Smooth muscle cell of the brain vasculature (primary cell): ENCODE results near the gene MAST3.

ENCODE experiments used
- DNase-seq: peaks from one replicate; pipeline ENCODE4 v3.0.0-alpha.2; 2012; ENCODE audit warnings: low read depth, low spot score

The MAST3 gene

GRCh38 chr19:18112989-18113478 lies 15.5 kb downstream of the MAST3 start:
- no peak for DNase-seq

- no peak for DNase-seq
Observed at GRCh38 chr19:18113827-18114226, 16.2 kb downstream of the MAST3 start.

DNA sequence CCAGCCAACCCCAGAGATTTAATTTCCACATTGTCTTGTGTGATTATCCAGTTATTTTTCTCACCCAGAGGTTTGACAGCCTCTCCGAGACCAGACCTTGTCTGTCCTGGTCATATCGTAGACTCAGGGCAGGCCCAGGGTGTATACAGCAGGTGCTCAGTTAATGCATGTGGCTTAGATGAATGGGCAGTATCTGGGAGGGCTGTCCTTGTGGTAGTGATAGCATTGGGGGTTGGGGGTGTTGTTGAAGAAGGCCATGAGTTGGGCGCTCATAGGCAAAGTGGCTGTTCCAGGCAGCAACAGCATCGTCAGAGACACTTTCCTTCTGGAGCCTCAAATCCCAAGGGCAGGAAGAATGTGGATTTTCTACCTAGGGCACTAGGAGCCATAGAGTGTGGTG lies 16.9 kb downstream of the MAST3 start:
- DNase-seq, result no peak

GRCh38 chr19:18117364-18117691 lies 19.8 kb downstream of the MAST3 start:
- DNase-seq, result no peak

DNA sequence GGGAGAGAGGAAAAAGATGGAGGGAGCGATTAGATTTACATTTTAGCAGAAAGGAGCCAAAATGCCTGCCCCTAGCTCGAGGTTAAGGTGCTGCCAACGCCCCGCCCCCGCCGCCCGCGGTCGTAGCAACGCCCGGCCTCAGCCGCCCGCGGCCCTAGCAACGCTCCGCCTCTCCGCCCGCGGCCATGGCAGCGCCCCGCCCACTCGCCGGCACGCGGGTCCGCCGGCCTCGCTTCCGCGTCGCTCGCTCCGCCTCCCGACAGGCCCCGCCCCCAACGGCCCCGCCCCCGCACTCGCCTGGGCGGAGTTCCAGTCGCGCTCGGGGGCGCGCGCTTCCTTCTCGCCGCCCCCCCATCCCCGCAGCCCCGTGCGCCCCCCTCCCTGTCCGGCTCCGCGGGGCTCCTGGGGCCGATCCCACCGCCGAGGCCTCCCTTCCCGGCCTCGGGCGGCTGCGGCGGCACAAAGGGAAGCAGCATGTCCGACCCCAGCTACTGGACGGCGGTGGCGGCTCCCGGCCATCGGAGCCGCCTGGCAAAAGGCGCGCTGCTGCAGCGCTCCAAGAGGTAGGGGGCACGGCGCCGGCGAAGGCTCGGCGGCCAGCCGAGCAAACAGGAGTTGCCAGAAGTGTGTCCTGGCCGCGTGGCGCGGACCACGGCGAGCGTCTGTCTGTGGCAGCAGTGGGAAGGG lies 20.3 kb downstream of the MAST3 start:
- DNase-seq, result peak; percentile 35

- DNase-seq, result no peak
Observed at GRCh38 chr19:18118420-18119012, 20.9 kb downstream of the MAST3 start.

GRCh38 chr19:18119013-18119716 lies 21.6 kb downstream of the MAST3 start:
- DNase-seq, result no peak

- DNase-seq, result no peak
Observed at GRCh38 chr19:18119717-18120105, 22.1 kb downstream of the MAST3 start.

GRCh38 chr19:18120127-18120526 lies 22.5 kb downstream of the MAST3 start:
- DNase-seq, result no peak

GRCh38 chr19:18121166-18121565 lies 23.6 kb downstream of the MAST3 start:
- no peak for DNase-seq

DNA sequence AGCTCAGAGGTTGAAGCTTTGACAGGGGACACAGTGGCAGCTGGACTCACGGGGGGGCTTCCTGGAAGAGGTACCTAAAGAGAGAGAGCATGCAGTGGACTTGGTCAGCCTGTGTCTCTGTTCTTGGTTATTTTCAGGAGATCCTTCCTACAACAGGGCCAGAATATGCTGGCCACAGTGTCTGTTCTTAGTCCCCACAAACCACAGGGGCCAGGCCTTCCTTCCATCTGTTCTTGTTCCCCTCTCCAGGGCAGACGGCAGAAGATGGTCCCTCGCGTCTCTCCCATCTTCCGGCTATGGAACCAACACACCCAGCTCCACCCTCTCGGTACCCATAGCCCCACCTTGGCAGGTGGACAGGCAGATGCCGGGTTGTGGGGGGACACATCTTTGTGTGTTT lies 24.8 kb downstream of the MAST3 start:
- no peak for DNase-seq

DNA sequence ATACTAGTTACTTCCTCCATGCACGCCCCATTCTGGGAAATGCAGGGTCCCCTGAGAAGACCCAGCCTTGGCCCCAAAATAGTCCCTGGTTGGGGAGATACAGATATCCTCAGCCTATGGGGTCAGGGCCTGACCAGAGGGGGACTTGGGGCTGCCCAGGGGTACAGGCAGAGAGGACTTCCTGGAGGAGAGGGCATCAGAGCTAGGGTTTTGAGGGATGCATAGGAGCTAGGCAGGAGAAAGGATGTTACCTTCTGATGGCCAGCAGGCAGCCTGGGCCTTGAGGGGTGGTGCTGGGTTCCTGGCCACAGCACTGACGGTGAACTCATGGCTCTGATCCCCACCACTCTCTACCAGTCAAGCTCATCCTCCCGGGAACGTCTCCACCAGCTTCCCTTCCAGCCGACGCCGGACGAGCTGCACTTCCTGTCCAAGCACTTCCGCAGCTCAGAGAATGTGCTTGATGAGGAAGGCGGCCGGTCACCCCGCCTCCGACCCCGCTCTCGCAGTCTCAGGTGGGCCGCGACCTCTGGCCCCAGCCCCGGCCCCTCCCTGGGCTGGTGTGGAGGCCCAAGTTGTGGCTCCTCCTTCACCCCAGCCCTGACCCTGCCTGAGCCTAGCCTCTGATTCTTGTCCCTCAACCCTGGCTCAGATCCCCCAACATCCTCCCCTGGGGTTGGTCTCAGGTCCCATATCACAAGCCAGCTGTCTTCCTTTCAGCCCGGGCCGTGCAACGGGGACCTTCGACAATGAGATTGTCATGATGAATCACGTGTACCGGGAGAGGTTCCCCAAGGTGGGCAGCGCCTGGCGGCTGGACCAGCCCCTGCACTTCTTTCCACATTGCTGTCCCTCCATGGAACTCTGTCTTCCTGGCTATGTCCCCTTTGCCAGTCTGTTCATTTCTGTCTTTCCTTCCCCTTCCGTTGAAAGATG lies 25.6 kb downstream of the MAST3 start:
- DNase-seq, result no peak

DNA sequence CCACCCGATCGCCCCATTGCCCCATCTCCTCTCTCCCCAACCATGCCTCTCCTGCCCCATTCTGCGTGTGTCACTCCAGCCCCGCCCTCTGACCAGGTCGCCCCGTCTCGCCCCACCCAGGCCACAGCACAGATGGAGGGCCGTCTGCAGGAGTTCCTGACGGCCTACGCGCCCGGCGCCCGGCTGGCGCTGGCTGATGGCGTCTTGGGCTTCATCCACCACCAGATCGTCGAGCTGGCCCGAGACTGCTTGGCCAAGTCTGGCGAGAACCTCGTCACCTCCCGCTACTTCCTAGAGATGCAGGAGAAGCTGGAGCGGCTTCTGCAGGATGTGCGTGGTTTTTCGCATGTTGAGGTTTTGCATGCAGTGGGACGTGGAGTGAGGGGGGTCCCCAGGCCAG lies 26.2 kb downstream of the MAST3 start:
- DNase-seq, result no peak

GRCh38 chr19:18126097-18126496 lies 28.5 kb downstream of the MAST3 start:
- DNase-seq, result no peak

DNA sequence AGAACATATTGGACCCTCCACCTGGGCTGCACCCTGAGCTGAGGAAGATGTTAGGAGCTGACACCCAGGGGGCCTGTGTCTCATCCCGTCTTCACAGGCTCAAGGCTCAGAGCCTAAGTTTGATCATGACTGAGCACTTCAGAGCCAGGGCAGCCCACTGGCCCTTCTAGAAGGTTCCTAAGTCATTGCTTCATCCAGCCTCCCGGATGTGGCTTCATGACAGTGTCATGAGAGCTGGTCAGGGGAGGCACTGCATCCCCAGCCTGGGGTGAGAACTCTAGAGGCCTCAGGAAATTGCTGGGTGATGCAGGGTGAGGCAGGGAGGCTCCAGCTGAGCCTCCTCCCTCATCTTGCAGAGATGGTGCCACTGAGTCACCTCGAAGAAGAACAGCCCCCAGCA lies 30.5 kb downstream of the MAST3 start:
- no peak for DNase-seq

DNA sequence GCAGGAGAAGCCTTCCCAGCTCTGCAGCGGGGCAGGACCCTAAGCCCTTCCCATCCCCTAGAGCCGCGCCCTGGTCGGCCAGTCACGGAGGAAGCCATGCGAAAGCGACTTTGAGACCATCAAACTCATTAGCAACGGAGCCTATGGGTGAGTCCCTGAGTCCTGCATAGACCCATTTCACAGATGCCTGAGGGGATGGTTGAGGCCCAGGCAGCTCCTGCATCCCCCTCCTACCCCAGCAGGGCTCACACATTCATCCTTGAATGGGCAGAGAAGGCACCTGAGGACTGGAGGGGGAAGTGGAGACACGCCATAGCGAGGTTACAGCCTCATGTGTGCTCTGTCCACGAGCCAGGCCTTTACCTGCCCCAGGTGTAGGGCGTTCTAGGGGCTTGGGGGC lies 31.2 kb downstream of the MAST3 start:
- no peak for DNase-seq

GRCh38 chr19:18130523-18131242 lies 33.1 kb downstream of the MAST3 start:
- no peak for DNase-seq

GRCh38 chr19:18131841-18132596 lies 34.4 kb downstream of the MAST3 start:
- no peak for DNase-seq

DNA sequence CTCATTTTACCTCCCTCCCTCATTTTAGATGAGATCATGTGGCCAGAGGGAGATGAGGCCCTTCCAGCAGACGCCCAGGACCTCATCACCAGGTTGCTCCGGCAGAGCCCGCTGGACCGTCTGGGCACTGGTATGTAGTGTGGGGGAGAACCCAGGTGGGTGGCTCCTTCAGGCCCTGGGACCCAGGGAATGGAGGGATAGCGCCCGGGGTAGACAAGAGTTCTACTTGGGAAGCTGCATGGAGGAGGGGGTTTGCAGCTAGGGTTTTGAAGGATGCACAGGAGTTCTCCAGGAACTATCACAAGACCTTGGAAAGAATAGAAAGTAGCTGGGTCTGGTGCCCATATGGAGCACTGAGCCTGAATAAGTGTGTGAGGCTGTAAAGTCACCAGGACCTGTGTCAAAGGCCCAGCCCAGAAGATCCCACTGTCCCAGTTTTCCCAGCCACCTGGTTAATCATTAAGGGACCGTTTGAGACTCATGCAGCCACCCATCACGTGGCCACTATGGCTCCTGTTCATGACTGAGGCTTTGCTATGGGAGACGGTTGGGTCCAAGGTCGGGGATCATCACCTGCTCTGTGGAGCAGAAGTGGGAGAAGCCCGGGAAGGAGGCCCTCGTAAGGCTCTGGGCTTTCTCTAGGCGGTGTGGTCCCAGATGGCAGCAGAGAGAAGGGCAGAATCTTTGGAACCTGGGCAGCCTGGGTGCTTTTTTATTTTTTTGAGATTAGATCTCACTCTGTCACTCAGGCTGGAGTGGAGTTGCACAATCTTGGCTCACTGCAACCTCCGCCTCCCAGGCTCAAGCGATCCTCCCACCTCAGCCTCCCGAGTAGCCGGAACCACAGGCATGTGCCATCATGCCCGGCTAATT lies 38.4 kb downstream of the MAST3 start:
- no peak for DNase-seq

GRCh38 chr19:18137242-18137641 lies 39.7 kb downstream of the MAST3 start:
- DNase-seq, result no peak
